ENCODE results near the gene RUFY4.

DNA sequence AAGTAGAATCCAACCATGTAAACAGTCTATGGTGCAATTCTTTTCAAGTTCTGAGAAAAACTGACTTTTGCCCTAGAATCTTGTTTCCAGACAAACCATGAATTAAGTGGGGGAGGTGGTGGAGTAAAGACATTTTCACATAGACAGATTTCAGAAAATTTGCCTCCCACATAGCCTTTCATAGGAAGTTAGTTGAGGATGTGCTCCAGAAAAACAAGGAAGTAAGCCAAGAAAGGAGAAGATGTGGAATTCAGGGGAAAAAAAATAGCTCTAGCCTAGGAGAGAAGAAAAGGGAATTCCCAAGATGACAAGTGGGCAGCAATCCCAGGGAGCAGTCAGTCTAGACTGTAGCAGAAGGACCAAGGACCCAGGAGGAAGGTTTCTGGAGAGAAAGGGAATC, 17.4 kb downstream of the RUFY4 start:
- TF ChIP-seq, protein P1, sequence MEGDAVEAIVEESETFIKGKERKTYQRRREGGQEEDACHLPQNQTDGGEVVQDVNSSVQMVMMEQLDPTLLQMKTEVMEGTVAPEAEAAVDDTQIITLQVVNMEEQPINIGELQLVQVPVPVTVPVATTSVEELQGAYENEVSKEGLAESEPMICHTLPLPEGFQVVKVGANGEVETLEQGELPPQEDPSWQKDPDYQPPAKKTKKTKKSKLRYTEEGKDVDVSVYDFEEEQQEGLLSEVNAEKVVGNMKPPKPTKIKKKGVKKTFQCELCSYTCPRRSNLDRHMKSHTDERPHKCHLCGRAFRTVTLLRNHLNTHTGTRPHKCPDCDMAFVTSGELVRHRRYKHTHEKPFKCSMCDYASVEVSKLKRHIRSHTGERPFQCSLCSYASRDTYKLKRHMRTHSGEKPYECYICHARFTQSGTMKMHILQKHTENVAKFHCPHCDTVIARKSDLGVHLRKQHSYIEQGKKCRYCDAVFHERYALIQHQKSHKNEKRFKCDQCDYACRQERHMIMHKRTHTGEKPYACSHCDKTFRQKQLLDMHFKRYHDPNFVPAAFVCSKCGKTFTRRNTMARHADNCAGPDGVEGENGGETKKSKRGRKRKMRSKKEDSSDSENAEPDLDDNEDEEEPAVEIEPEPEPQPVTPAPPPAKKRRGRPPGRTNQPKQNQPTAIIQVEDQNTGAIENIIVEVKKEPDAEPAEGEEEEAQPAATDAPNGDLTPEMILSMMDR (IDR thresholded peaks at IDR 0.05 in 8 of 11, conservative IDR thresholded peaks at IDR 0.05 in 3 of 11): no peak
- TF ChIP-seq POLR2A (IDR thresholded peaks at IDR 0.05) (no peak), POLR2AphosphoS5 (IDR thresholded peaks at IDR 0.05) (no peak)

All from spleen (tissue), 7 donors.